GM12874 (cell line): ENCODE data around the gene CEP78.

Source experiments
- CTCF ChIP-seq: IDR thresholded peaks from 2 replicates; pipeline ENCODE4 v1.5.1; 2011; ENCODE audit warnings: low read depth, mild to moderate bottlenecking, control low read depth, low read length, moderate library complexity; ENCODE audit not compliant: insufficient read depth

CEP78 gene

GRCh38 chr9:78306222-78307076, 70.6 kb downstream of the CEP78 start:
- no peak for TF ChIP-seq CTCF

- TF ChIP-seq CTCF: no peak
These were observed 71.5 kb downstream of the CEP78 start for GRCh38 chr9:78307360-78307759.

- no peak for TF ChIP-seq CTCF
These were observed 73.2 kb downstream of the CEP78 start for GRCh38 chr9:78309066-78309465.

- TF ChIP-seq CTCF: no peak
These were observed 75.2 kb downstream of the CEP78 start for GRCh38 chr9:78311075-78311474.

- no peak for TF ChIP-seq CTCF
These were observed 76.1 kb downstream of the CEP78 start for GRCh38 chr9:78311886-78312524.

- TF ChIP-seq CTCF: no peak
These were observed 78.7 kb downstream of the CEP78 start for GRCh38 chr9:78314550-78314949.

GRCh38 chr9:78314953-78315870, 79.3 kb downstream of the CEP78 start:
- no peak for TF ChIP-seq CTCF
